HG03571 (cell line): ENCODE data around the gene KRTDAP.

Source experiments
- ATAC-seq: cut with Tn5 transposase; IDR thresholded peaks from one replicate; pipeline ENCODE4 v1.9.1; 2021; ENCODE audit not compliant: unreplicated experiment

KRTDAP gene

GRCh38 chr19:35458192-35458591, 32.1 kb downstream of the KRTDAP start:
- ATAC-seq: no peak

- ATAC-seq: no peak
Measured at GRCh38 chr19:35457173-35457572, 33.1 kb downstream of the KRTDAP start.

DNA sequence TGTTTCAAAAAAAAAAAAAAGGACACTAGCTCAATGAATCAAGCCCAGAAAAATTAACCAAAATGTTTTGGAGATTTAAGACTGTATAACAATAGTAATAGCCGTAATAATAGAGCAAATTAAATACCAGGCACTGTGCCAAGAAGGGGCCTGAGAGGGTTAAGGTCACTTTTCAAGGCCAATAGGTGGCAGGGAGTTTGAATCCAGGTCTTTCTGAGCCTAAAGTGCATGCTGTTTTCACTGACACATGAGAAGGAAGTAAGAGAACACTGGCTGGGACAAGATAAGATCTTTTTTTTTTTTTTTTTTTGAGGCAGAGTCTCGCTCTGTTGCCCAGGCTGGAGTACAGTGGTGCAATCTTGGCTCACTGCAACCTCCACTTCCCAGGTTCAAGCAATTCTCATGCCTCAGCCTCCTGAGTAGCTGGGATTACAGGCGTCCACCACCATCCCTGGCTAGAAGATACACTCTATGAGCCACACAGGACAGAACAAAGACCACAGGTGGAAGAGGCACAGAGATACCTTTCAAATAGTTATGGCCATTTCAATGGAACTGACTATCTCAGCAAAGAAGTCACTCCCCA, 34.6 kb downstream of the KRTDAP start:
- ATAC-seq: no peak

DNA sequence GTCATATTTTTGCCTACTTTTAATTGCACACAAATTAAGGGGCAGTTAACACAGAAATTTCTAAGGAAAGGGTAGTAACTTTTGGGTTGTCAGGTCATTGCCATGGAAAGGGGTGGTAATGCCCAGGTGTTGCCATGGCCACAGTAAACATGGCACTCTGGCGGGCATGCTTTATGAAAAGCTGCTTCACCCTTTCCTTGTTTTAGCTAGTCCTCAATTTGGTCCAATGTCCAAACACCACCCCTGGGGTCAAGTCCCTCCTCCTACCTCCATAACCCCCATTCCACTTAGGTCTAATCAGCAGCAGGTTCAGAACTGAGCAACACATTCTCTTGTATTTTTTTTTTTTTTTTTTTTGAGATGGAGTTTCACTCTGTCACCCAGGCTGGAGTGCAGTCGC, 35.6 kb downstream of the KRTDAP start:
- no peak for ATAC-seq

DNA sequence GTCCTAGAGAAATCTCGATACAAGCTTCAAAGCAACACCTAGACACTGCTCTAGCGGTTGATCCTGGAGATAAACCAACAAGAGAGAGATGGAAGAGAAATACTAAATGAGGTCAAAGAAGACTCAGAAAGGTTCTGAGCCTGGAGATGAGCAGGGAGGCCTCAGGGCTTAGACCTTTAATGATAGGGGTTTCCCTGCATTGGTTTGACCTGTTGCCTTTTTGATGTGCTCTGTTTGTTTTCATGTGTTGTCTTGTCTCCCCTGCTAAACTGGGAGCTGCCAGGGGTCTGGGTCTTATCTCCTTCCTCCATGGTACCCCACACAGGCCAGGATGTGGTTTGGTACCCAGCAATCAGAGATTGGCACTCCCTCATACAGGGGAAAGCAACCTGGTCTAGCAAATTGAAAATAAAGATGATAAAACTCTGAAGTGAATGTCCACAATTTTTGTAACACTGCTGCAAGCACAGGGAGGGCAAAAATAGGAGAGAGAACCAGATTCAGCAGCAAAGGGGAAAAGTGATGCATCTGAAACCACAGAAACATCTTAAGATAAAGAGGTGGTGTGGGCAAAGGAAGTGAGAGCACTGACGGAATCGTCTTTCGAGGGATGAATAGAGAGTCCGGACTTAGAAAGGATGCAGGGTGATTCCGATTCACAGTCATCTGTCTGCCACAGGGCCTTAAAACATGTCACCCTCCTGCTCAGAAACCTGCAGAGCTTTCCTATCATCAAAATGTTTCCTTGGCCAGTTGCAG, 38.7 kb downstream of the KRTDAP start:
- ATAC-seq: no peak

- no peak for ATAC-seq
Measured at GRCh38 chr19:35449359-35450043, 40.8 kb downstream of the KRTDAP start.

DNA sequence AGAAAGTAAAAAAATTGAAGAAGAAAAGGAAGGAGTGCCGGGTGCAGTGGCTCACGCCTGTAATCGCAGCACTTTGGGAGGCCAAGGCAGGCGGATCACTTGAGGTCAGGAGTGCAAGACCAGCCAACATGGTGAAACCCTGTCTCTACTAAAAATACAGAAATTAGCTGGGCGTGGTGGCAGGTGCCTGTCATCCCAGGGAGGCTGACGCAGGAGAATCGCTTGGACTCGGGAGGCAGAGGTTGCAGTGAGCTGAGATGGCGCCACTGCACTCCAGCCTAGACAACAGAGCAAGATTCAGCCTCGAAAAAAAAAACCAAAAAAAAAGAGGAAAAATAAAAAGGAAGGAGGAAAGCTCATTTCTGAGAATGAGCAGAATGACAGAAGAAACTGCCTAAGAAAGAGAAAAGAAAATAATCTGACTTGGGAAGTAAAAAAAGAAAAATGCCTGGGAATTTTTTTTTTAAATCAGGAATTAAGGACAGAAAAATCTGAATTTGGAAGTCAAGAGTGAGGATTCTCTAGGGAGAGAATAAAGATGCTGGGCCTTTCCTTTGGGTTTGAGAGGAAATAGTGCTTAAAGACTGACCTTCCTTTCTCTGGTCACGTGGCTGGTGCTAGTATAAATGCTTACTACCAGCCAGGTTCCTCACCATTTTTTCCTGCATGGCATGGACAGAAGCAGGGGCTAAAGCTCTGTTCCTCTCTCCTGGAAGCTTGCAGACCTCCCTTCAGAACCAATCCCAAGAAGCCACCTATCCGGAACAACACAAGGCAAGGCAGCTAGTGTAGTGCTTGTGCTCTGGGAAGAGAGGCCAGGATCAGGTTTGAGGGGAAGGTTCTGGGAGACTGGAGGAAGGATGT, 42.4 kb downstream of the KRTDAP start, which contains the start of gene FFAR2:
TSS of gene FFAR2 (plus strand) at position 652 of the 864 bp plus-strand sequence. CDS start 1,458 bp downstream, outside the sequence.
- no peak for ATAC-seq

DNA sequence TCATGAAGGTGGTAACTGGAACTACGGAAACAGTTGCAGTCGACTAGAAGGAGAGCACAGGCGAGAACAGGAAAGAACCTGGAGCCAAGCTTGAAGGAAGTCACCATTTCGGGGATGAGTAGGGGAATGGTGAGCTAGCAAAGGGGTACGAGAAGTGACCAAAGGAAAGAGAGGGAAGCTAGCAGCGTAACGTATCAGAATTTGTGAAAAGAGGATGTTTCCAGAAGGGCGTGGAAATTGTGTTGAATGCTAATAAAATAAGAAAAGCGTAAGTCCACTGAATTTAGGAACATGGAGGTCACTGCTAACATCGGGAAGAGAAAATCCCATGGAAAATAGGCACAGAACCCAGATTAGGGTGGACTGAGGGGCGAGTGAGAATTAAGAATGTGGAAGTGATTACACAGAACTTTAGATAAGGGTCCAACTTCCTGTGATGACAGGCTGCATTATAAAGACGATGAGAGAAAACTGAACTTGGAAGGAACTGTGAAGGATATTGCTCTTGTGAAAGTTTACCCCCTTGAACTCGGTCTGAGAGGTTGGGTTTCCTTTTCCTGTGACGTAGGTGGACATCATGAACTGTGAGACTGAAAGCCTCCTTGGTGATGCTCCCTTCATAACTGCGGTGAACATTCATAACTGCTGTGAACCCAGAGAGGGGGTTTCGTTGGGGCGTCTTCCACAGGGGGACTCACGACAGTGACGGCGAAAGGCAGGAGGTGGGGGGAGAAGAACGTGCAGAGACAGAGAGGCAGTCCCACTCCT, 44.3 kb downstream of the KRTDAP start:
- no peak for ATAC-seq

DNA sequence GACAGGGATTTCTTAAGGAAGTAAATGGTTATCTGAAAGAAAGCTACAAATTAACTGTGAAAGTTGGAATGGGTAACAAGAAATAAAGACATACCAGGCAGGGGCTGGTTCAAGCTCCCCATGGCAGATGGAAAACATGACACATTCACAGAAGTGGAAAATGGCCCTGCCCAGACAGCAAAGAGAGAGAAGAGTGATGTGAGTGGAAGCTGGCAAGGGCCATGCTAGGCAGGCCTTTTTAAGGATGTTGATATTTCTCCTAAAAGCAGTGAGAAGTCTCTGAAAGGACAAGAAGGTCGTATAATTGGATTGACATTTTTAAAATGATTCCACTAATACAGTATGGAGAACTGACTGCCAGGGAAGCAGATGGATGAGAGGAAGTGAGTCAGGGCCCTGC, 45.5 kb downstream of the KRTDAP start:
- no peak for ATAC-seq

DNA sequence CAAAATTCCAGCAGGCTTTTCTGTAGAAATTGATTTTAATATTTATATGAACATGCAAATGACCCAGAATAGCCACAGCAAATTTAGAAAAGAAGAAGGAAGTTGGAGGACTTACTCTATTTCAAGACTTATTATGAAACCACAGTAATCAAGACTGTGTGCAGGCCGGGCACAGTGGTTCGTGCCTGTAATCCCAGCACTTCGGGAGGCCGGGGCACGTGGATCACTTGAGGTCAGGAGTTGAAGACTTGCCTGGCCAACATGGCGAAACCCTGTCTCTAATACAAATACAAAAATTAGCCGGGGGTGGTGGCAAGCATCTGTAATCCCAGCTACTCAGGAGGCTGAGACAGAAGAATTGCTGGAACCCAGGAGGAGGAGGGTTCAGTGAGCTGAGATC, 48.2 kb downstream of the KRTDAP start:
- ATAC-seq: no peak

DNA sequence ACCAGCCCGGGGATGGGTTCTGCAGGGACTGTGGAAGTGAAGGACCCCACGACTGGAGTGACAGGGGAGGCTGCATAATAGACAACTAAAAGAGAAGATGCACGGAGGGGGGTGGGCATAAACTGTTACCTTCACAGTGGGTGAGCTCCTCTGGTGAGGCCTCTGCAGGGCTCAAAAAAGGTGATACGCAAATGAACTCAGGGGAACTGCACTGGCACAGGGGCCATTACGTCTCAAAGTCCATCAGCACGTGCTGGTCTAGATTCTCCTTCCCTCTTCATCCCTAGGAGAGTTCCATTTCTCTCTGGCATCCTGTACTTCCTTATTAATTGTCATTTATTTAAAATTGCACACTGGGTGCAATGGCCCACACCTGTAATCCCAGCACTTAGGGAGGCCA, 50.3 kb downstream of the KRTDAP start:
- no peak for ATAC-seq

- no peak for ATAC-seq
Measured at GRCh38 chr19:35438527-35438926, 51.7 kb downstream of the KRTDAP start.

DNA sequence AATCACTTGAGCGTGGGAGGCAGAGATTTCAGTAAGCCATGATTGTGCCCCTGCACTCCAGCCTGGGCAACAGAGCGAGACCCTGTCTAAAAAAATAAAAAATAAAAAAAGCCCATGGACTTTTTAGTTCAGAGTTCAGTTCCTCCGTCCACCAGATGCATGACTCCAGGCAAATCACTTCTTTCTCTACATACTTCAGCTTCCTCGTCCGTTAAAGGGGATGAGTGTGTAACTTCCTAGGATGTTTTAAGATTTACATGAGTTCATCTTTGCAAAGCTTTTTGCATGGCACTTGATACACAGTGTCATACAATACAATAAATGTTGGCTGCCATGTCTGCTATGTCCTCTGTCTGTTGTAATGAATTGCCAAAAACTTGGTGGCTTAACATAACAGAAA, 52.2 kb downstream of the KRTDAP start:
- no peak for ATAC-seq

- ATAC-seq: no peak
Measured at GRCh38 chr19:35437406-35437951, 52.8 kb downstream of the KRTDAP start.
